Panc1 (cell line): ENCODE results near the gene IL17RE.
"Not testable (repeated sequence)": the region's sequence is repeated elsewhere in the genome, so short reads cannot be mapped to it uniquely, and the experiment has no call there.

ENCODE experiments used
- CTCF ChIP-seq: fragments of 450-650 bp; IDR thresholded peaks from 2 replicates; pipeline ENCODE4 v1.5.1; 2017; ENCODE audit warnings: mild to moderate bottlenecking
- POLR2AphosphoS5 ChIP-seq: IDR thresholded peaks from 2 replicates; pipeline ENCODE4 v1.6.1; 2012; ENCODE audit warnings: mild to moderate bottlenecking, low read depth, low read length, moderate library complexity
- SIN3A ChIP-seq: IDR thresholded peaks from 2 replicates; pipeline ENCODE4 v1.6.1; 2012; ENCODE audit warnings: low read depth, mild to moderate bottlenecking, low read length, moderate library complexity, borderline replicate concordance; ENCODE audit not compliant: insufficient read depth
- TCF7L2 ChIP-seq: IDR thresholded peaks from 2 replicates; pipeline ENCODE4 v1.6.1; 2011; ENCODE audit warnings: mild to moderate bottlenecking, low read depth, low read length, inconsistent platforms
- TF ChIP-seq, protein P1 (sequence below), 2 experiments: IDR thresholded peaks; 2 replicates each; pipeline ENCODE4 v1.6.1; 2011 to 2012; ENCODE audit warnings: low read depth in 2 of 2, control low read depth in 1 of 2, low read length in 1 of 2, mild to moderate bottlenecking in 1 of 2, moderate library complexity in 1 of 2; ENCODE audit not compliant: insufficient read depth in 1 of 2

DNA sequence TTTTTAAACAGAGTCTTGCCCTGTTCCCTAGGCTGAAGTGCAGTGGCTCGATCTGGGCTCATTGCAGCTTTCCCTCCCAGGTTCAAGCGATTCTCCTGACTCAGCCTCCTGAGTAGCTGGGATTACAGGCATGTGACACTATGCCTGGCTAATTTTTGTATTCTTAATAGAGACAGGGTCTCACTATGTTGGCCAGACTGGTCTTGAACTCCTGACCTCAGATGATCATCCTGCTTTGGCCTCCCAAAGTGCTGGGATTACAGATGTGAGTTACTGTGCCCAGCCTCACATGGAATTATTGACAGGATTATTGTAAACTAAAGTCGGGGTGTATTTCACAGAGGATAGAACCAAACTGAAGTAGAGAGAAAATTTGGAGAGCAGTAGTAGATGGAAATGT lies 6.9 kb upstream of the IL17RE start:
- not testable (repeated sequence) for TF ChIP-seq CTCF, TCF7L2, POLR2AphosphoS5, SIN3A
- TF ChIP-seq, protein P1, sequence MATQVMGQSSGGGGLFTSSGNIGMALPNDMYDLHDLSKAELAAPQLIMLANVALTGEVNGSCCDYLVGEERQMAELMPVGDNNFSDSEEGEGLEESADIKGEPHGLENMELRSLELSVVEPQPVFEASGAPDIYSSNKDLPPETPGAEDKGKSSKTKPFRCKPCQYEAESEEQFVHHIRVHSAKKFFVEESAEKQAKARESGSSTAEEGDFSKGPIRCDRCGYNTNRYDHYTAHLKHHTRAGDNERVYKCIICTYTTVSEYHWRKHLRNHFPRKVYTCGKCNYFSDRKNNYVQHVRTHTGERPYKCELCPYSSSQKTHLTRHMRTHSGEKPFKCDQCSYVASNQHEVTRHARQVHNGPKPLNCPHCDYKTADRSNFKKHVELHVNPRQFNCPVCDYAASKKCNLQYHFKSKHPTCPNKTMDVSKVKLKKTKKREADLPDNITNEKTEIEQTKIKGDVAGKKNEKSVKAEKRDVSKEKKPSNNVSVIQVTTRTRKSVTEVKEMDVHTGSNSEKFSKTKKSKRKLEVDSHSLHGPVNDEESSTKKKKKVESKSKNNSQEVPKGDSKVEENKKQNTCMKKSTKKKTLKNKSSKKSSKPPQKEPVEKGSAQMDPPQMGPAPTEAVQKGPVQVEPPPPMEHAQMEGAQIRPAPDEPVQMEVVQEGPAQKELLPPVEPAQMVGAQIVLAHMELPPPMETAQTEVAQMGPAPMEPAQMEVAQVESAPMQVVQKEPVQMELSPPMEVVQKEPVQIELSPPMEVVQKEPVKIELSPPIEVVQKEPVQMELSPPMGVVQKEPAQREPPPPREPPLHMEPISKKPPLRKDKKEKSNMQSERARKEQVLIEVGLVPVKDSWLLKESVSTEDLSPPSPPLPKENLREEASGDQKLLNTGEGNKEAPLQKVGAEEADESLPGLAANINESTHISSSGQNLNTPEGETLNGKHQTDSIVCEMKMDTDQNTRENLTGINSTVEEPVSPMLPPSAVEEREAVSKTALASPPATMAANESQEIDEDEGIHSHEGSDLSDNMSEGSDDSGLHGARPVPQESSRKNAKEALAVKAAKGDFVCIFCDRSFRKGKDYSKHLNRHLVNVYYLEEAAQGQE (IDR thresholded peaks at IDR 0.05; ENCODE audit: insufficient read depth in 1 of 2, low read depth in 2 of 2, low read length in 1 of 2), result not testable (repeated sequence)
